Measurements from ENCODE around the gene DZIP1.

DNA sequence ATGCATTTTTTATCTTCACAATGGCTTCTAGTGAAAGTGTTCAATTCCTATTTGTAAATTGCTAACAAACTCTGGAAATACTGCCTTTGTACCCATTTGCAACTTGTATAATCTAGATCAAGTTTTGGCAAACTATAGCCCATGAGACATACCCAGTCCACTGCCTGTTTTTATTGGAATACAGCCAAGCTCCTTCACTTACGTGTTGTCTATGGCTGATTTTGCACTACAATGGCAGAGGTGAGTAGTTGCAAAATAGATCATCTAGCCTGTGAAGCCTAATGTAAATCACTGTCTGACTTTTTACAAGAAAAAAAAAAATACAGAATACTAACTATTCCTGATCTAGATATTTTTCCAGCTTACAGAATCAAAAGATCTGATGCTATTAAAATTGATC lies 37.1 kb downstream of the DZIP1 start:
- TF ChIP-seq CREB1 (IDR thresholded peaks at IDR 0.05; ENCODE audit: low read depth) (no peak), TEAD4 (IDR thresholded peaks at IDR 0.05) (no peak), EP300 (IDR thresholded peaks at IDR 0.05; ENCODE audit: borderline replicate concordance) (no peak), RAD21 (IDR thresholded peaks at IDR 0.05; ENCODE audit: low read depth) (no peak), TCF12 (IDR thresholded peaks at IDR 0.05; ENCODE audit: low read depth) (no peak), FOXM1 (IDR thresholded peaks at IDR 0.05; ENCODE audit: borderline replicate concordance, low read depth) (no peak)
- TF ChIP-seq, protein P1, sequence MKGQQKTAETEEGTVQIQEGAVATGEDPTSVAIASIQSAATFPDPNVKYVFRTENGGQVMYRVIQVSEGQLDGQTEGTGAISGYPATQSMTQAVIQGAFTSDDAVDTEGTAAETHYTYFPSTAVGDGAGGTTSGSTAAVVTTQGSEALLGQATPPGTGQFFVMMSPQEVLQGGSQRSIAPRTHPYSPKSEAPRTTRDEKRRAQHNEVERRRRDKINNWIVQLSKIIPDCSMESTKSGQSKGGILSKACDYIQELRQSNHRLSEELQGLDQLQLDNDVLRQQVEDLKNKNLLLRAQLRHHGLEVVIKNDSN (IDR thresholded peaks at IDR 0.05) = no peak
- TF ChIP-seq, protein P2, sequence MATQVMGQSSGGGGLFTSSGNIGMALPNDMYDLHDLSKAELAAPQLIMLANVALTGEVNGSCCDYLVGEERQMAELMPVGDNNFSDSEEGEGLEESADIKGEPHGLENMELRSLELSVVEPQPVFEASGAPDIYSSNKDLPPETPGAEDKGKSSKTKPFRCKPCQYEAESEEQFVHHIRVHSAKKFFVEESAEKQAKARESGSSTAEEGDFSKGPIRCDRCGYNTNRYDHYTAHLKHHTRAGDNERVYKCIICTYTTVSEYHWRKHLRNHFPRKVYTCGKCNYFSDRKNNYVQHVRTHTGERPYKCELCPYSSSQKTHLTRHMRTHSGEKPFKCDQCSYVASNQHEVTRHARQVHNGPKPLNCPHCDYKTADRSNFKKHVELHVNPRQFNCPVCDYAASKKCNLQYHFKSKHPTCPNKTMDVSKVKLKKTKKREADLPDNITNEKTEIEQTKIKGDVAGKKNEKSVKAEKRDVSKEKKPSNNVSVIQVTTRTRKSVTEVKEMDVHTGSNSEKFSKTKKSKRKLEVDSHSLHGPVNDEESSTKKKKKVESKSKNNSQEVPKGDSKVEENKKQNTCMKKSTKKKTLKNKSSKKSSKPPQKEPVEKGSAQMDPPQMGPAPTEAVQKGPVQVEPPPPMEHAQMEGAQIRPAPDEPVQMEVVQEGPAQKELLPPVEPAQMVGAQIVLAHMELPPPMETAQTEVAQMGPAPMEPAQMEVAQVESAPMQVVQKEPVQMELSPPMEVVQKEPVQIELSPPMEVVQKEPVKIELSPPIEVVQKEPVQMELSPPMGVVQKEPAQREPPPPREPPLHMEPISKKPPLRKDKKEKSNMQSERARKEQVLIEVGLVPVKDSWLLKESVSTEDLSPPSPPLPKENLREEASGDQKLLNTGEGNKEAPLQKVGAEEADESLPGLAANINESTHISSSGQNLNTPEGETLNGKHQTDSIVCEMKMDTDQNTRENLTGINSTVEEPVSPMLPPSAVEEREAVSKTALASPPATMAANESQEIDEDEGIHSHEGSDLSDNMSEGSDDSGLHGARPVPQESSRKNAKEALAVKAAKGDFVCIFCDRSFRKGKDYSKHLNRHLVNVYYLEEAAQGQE (IDR thresholded peaks at IDR 0.05; ENCODE audit: low read depth) = no peak
